GM18517 (cell line): Measurements from ENCODE around the gene CKAP2L.

ENCODE experiments used
- ATAC-seq: cut with Tn5 transposase; IDR thresholded peaks from one replicate; pipeline ENCODE4 v1.9.1; 2021; ENCODE audit warnings: mild to moderate bottlenecking, moderate library complexity; ENCODE audit not compliant: unreplicated experiment

The CKAP2L gene

DNA sequence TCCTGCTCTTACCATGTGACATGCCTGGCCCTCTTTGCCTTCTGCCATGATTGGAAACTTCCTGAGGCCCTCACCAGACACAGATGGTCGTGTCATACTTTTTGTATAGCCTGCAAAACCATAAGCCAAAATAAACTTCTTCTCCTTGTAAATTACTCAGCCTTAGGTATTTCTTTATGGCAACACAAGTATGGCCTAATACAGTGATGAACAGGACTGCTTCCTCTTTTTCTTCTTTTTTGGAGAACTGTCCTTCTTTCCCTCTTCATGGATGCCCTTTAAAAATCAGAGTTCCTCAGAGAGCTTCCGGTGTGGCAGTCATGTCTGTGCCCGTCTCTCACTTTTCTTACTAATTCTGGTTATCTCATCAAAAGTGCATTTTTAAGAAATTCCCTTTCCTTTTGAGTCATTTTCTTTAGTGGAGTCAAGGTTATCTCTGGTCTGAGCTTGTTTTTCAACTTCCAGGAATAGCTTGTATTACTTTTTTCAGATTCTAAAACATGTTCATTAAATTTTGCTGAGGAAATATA, 29.1 kb upstream of the CKAP2L start:
- ATAC-seq: no peak

DNA sequence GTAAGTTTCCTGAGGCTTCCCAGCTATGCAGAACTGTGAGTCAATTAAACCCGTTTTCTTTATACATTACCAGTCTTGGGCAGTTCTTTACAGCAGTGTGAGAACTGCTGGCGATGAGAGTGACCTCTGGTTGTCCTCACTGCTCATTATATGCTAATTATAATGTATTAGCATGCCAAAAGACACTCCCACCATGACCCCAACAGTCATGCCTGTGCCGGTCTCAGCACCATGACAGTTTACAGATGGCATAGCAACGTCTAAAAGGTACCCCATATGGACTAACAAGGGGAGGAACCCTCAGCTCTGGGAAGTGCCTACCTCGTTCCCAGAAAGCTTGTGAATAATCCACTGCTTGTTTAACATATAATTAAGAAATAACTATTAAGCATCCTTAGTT, 28.0 kb upstream of the CKAP2L start:
- ATAC-seq: no peak

DNA sequence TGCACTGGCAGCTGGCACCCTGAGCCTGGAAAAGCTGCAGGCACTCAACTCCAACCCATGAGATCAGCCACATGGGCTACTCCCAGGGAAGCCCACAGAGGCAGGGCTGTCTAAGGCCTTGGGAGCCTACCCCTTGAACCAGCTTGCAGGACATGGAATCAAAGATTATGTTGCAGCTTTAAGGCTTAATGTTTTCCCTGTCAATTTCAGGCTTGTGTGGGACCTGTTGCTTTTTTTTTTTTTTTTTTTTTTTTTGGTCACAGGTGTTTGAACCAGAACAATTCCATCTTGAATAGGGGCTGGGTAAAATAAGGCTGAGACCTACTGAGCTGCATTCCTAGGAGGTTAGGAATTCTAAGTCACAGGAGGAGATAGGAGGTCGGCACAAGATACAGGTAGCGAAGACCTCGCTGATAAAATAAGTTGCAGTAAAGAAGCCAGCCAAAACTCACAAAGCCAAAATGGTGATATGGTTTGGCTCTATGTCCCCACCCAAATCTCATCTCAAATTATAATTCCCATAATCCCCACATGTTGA, 27.4 kb upstream of the CKAP2L start:
- ATAC-seq: no peak

DNA sequence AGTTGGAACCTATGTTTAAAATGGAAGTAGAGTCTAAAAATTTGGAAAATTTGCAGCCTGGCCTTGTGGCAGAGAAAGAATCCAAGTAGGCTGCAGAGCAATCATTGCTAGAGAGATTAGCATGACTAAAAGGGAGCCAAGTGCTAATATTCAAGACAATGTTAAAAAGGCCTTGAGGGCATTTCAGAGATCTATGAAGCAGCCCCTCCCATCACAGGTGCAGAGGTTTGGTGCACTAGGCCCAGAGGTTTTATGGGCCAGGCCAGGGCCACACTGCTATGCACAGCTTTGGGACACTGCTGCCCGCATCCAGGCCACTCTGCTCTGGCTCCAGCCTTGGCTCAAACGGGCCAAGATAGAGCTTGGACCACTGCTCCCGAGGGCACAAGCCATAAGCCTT, 26.6 kb upstream of the CKAP2L start:
- ATAC-seq: no peak

DNA sequence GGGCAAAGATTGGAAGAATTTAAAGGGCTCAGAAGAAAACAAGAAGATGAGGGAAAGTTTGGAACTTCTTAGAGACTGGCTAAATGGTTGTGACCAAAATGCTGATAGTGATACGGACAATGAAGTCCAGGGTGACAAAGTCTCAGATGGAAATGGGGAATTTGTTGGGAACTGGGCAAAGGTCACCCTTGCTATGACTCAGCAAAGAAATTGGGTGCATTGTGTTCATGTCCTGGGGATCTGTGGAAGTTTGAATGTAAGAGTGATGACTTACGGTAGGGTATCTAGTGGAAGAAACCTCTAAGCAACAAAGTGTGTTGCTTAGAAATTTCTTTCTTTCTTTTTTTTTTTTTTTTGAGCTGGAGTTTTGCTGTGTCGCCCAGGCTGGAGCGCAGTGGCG, 25.9 kb upstream of the CKAP2L start:
- no peak for ATAC-seq

DNA sequence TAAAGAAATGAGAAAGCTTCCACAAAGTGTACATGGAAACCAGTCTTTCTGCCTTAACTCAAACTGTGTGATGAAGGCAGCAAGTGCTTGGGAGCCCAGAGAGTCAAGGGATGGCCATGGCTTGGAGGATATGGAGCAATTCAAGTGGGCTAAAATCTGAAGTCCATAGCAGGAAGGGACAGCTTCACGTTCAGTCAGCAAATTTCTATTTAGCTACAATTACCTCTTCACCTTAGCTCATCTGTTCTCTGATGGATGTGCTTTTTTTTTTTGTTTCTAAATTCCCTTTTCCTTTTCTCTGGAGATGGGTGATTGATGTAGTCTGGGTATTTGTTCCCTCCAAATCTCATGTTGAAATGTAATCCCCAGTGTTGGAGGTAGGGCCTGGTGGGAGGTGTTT, 24.8 kb upstream of the CKAP2L start:
- no peak for ATAC-seq

DNA sequence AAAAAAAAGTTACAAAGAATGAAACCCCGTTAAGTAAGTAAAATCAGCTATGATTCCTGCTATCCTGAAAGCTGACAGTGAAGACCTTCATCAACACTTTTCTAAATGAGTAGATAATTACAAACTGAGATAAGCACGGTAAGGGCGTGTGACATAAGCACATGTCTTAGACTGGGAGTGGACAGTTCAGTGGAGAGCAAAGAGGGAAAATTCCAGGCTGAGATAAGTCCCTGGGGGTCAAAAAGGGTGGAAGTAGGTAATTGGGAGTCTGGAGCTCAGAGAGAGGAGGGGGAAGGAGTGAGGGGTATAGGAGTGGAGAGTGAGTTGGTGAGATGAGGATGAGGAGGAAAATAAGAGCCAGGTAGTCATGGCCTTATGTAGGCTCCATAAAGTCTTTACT, 24.2 kb upstream of the CKAP2L start:
- ATAC-seq: no peak

DNA sequence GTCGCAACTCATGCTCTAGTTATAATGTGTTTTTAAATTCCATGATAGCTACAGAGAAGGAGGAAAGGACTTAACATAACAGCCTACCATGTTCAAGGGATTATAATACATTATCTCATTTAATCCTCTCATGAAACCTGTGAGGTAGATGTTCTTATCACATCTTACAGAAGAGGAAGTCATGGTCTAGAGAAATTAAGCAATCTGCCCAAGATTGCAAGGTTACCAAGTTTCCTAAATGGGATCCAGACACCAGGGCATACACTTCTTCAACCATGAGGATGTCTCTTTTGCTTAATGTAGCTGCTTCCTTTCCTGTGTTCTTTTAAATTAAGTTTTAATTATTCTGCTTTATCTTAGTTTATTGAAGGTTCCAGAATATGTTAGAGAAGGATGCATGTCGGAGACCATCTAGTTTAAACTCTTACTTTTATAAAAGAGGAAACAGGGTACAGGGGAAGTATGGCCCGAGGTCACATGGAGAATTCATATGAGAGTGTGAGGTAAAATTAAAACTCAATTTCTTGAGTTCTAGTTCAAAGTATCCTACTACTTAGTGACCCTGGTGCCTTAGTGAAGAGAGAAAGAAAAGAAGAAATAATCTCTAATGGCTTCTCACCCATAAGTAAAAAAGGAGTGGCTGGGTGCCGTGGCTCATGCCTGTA, 23.5 kb upstream of the CKAP2L start:
- ATAC-seq: no peak

DNA sequence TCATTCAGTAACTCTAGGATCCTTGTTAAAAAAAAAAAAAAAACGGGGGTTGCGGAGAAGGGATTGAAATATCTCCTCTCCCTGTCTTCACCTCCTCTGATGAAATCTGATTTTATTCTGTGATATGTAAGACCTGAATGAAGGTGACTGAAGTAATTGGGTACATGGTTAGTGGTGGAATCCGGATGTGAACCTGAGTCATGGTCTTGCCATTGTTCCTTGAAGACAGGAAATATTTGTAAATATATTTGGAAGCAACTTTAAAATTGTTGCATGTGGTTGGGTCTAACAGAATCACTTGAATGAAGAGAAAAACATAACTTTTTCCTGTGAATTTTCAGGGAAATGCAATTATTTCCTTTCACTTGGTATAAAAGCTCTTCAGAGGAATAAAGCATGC, 22.9 kb upstream of the CKAP2L start:
- no peak for ATAC-seq

DNA sequence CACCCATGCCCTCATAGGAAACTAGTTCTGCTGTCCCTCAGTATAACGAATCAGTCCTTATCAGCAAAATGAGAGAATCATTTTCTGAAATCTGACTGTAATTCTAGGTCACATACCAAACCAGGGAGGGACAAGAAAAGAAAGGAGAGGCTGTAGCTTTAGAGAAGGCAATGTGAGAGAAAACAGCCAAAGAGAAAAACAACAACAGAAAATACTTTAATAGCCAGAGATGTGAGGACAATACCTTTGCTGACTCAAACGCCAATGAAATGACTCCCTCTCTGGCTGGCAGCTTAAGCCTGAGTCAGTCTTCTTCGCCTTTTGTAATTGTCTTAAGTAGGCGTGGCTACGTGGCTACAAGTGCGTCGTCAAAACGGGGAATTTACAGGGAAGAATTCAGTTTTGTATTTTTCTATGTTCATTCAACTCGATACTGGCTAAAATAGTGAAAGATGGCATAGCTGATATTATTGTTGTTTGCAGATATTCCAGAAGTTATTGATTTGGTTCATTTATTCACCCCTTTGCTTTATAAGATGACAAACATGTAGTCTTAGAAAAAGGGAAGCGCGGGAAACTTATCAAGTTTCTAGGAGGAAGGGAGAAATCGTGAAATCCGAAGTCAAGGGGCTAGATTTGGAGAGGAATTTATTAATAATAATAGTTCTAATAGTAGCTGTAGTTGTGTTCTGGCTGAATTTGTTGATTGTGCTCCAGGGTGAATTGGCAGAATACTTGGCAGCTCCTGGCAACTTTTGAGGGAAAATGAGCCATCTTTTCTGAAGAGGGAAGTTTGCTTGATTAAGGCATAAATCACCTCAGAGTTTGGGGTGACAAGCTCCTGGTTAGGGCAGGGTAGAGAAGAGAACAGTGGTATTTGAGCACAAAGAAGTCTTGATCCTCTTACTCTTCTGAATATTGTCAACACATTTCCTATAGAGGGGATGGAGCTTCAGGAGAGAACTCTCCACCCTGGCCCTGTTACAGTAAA, 20.1 kb upstream of the CKAP2L start, which contains the start of gene IL1A:
TSS of gene IL1A (minus strand) at position 295 of the 991 bp plus-strand sequence. CDS start 723 bp downstream, outside the sequence.
- ATAC-seq: no peak

DNA sequence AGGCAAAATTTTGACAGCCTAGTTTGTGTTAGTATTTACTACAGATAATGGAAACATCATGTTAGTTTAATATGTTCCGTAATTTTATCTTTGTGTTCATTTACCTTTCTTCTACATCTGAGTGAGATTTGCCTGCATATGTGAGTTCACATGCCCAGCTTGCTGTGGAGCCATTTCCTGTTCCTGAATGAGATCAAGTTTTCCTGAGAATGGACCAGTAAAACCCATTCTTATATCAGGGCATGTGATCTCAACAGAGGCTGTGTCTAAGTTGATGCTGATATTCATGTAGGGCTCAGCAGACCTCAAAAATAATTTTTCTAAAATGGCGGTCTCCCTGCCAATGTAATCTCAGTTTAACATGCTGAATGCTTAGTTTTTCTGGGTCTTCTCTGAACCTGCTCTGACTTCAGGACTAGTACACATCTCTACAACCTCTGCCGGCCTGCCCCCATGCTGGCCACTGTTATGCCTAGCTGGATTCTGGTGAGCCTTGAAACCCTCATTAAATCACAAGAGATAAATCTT, 18.8 kb upstream of the CKAP2L start:
- no peak for ATAC-seq

DNA sequence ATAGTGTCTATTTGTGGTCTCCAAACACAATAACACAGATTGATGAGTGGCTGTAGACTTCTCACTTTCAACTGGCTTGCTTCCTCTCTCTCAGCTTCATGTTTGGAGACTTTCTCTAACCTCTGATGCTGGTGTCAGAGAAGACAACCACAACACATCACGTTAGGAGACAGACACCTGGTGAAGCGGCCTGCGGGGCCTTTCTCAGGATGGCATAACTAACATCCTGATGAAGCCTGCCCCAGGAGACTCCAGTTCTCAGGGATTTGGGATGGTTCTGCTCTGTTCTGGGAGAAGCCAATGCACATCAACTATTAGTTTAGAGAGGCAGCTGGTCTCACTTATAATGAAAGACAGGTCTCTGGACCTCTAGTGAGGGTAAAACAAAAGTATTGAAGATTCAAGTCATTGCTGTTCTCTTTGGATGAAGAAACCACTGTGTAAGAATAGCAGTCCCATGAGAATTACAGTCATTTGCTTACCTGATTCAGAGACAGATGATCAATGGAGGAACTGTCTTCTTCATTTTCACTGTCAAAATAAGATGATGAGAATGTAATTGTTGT, 17.9 kb upstream of the CKAP2L start:
- peak; percentile 86 for ATAC-seq

DNA sequence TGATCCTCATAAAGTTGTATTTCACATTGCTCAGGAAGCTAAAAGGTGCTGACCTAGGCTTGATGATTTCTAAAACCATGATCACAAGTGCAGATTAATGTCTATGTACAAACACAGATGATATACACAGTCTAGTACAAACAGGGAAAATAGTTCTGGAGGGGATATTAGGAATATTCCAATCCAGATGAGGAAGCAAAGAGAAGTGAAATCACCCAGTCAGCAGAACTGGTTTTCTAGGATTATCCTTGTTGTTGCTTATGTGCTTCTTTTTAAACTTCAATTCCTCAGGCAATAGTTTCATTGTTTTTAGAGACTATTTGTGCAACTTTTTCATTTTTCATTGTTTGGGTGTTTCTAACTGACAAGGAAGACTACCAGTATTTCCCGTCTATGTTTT, 15.2 kb upstream of the CKAP2L start:
- ATAC-seq: no peak

DNA sequence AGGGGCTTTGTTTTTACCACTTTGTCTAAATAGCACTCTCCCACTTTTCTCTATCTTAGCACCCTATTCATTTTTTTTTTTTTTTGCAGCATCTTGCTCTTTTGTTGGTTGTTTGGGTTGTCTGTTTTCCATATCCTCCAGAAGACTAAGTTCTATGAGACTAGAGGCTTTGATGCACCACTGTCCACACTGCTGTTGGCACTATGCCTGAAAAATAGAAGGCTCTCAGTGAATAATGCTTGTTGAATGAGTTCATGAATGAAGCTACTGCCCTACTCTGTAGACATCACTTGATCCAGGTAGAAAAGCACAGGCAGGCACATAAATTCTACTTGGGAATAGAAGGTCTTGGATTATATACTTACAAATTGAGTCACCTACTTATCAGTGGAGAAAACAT, 12.6 kb upstream of the CKAP2L start:
- ATAC-seq: no peak

DNA sequence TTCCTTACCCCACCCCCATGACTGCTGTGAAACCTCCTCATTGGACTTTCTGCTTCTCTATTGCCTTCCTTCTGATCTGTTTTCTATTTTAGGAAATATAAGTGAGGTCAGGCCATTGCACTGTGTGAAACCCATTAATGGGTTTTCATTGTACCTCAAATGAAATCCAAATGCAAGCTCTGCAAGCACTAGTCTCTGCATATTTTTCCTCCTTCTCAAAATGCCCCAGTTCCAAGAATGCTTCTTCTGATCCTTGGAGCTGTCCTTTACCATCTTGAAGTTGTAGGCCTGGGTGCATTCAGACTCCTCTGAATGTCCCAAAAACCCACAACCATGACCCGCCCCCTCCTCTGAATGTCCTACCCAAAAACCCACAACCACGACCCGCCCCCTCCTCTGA, 11.7 kb upstream of the CKAP2L start:
- no peak for ATAC-seq

DNA sequence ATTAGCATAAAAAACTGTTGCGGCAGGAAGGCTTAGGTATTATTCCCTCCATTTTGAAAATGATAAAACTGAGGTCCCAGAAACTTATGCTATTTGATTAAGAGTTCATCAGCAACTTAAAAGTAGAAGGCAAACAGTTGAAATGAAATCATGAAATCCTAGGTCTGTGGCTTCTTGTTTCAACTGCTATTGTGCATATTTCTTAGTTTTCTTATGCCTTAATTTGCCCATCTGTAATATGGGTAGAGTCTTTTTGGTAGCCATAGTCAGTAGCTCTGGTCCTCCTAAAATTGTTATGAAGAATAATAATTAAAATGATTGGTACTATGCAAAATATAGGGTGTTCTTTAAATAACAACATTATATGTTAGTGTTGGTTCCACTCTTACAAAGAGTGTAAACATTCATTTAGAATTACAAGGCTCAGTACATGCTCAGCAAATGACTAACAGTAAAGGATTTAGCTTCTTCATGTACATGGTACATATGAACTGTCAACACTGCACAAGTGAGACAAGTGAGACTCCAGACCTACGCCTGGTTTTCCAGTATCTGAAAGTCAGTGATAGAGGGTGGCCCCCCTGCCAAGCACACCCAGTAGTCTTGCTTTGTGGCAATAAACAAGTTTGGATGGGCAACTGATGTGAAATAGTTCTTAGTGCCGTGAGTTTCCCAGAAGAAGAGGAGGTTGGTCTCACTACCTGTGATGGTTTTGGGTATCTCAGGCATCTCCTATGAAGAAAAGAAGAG, 10.3 kb upstream of the CKAP2L start:
- no peak for ATAC-seq

DNA sequence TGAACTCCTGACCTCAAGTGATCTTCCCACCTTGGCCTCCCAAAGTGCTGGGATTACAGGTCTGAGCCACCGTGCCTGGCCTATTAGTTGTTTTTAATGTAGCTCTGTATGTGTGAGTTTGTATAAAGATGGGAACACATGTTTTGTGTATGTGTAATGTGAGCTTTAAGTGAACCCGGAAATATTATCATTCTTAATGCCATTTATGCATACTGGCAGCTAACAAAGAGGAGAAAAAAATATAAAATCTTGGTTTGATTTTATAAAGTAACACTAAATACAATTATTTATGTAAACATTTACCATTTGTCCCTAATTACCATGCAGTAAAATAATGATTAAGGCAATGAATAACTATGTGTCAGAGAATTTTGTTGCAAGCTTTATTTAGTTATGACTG, 9.1 kb upstream of the CKAP2L start:
- ATAC-seq: no peak

DNA sequence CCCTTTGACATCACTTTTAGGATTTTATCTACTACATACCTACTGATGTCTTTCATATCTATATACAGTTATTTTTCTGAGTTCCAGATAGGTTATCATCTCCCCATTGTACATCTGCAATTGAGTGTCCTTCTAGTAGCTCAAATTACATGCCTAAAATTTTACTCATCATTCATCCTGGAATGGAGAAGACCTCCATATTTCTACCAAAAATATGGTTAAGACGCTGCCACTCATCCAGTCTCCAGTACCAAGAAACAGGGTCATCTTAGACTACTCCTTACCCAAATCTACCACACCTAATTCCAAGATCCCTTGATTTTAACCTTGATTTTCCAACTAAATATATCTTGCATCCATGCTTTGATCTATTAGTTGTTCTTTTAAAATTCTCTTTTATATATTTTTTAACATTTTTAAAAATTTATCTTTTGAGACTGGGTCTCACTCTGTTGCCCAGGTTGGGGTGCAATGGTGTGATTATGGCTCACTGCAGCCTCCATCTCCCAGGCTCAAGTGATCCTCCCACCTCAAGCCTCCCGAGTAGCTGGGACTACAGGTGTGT, 8.6 kb upstream of the CKAP2L start:
- no peak for ATAC-seq

DNA sequence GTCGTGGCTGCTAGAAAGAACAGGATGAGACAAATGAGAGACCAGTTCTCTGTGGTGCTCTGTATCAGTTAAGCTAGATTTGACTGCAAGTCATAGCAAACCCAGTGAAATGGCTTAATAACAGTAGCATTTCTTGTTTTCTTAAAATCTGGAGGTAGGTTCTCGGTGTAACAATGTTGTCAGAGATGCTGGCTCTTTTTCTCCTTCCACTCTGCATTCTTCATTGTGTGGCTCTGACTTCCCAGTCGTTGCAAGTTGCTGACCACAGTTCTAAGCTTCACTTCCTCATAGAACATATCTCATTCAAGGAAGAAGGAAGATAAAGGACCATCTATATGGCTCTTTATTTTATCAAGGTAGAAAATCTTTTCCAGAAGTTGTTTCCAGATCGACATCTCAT, 7.9 kb upstream of the CKAP2L start:
- no peak for ATAC-seq

DNA sequence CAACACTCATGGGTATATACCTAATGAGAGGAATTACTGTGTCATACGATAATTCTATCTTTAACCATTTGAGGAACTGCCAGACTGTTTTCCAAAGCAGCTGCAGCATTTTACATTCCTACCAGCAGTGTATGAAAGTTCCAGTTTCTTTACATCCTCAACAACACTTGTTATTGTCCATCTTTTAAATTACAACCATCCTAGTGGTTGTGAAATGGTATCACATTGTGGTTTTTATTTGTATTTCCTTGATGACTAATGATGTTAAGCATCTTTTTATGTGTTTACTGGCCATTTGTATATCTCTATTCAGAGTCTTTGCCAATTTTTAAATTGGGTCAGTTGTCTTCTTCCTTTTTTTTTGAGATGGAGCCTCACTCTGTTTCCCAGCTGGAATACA, 4.0 kb upstream of the CKAP2L start:
- no peak for ATAC-seq
